CD4-positive, alpha-beta T cell treated with Interleukin-1 beta for 1 hour (primary cell): ENCODE measurements around the gene GALNT6.
A peak's percentile ranks its signal among the peaks of the same experiment; 100 is the strongest.

ENCODE experiments used
- DNase-seq, 2 donors: peaks; one replicate each; pipeline ENCODE4 v3.0.0-alpha.2; 2020 to 2022

Gene GALNT6

DNA sequence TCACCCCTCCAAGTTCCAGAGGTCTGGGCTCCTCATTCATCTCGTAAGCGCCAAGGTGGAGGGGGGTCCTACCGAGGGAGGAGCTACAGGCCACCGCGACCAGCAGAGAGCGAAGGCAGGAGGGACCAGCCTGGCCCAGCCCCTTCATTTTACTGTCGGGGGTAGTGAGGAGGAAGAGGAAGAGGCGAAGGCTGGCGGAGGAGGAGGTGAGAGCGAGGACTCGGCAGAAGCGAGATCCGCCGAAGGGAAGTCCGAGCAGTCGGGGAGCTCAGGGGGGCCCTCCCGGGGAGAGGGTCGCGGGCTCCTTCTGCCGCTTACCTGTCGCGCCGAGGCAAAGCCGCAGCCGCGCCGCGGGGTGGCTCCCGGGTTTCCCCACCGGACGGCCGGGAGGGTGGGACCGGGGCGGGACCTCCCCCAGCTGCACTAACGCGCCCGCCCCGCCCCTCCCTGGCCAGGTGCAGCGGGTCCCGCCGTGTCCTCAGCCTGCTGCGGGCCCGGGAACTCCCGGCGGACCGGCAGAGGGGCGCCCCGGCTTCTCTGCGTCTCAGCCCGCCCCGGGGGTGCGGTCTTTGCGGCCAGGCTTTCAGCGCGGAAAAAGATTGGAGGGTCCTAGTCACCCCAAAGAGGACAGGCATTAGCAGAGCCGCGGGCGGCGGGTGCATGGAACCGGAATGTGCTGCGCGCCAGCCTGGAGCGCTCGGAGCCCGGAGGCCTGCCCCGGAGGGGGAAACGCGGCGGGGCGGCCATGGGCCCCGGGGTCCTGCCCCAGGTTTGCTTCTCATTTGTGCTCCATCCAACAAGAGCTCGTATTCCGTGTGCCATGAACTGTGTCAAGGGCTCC is at the start of gene GALNT6:
Gene GALNT6, minus strand, starts transcription at position 124 of the 841 bp plus-strand sequence. CDS start 11,625 bp downstream, outside the sequence.
- peak; percentile 77 to 79 for DNase-seq

- no peak for DNase-seq
Measured at GRCh38 chr12:51439330-51439729, 48.1 kb upstream of the GALNT6 start.

DNA sequence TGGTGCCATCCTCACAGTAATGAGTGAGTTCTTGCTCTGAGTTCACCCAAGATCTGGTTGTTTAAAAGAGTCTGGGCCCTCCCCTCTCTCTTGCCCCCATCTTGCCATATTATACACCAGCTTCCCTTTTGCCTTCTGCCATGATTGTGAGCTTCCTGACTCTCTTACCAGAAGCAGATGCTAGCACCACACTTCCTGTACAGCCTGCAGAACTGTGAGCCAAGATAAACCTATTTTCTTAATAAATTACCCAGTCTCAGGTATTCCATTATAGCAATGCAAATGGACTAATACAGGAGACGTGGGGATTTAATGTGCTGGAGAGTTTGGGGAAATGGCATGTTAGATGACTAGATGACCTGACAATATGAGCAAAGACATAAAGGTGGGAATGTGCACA is 46.2 kb upstream of the GALNT6 start:
- no peak for DNase-seq

GRCh38 chr12:51434305-51434704 is 43.1 kb upstream of the GALNT6 start:
- DNase-seq, result no peak

- DNase-seq, result no peak
Measured at GRCh38 chr12:51432921-51433320, 41.7 kb upstream of the GALNT6 start.

DNA sequence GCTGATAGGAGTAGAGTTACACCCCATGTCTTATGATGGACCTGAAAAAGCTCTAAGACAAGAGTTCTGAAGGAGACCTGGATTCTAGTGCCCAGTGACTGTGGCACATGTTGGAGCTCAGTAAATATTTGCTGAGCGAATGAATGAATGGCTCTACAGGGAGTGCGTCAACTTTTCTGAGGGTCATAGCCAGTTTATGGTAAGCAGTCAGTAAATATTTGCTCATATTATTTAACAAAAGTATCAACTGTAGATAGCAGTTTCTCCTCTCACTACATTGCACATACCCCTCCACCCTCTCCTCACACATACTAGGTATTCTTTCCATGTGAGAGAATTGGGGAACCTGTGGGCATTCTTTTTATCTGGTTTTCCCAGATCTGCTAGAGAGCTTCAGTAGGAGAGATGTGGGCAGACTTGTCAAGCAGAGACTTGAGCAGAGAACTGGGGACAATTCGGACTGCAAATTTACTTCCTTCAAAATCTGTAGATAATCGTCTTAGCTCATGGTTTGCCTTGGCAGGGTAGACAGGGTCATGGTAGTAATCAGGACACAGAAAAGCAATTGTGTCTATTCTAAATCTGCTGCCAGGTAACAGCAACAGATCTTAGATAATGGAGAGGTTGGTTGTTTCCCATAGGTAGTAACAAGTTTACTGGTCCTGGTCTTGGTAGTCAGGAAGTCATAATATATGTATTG is 39.1 kb upstream of the GALNT6 start:
- DNase-seq, result no peak

DNA sequence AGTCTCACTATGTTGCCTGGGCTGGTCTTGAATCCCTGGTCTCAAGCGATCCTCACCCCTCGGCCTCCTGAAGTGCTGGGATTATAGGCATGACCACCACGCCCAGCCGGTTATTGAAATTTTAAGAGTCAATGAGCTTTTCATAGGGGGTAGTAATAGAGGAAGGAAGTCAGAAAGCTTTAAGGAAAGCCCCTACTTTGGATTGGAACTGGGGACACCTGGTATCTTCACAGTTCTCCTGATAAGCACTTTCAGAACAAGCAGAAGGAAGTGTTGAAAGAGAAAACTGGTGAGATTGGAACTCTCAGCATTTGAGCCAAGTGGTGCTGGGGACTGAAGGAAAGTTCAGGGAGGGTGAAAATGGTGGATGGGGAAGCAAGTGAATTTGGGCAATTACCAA is 38.5 kb upstream of the GALNT6 start:
- DNase-seq, result no peak

- no peak for DNase-seq
Measured at GRCh38 chr12:51428256-51428655, 37.0 kb upstream of the GALNT6 start.

GRCh38 chr12:51424662-51425539 is 33.7 kb upstream of the GALNT6 start, which contains the start of gene SLC4A8:
SLC4A8 (plus strand) TSS chr12:51424831; CDS start chr12:51424988, 157 bp downstream.
- peak; percentile 84 to 87 for DNase-seq

- no peak for DNase-seq
Measured at GRCh38 chr12:51424094-51424661, 33.0 kb upstream of the GALNT6 start.

GRCh38 chr12:51421266-51421884 is 30.2 kb upstream of the GALNT6 start:
- DNase-seq, result peak; percentile 25 to 67

DNA sequence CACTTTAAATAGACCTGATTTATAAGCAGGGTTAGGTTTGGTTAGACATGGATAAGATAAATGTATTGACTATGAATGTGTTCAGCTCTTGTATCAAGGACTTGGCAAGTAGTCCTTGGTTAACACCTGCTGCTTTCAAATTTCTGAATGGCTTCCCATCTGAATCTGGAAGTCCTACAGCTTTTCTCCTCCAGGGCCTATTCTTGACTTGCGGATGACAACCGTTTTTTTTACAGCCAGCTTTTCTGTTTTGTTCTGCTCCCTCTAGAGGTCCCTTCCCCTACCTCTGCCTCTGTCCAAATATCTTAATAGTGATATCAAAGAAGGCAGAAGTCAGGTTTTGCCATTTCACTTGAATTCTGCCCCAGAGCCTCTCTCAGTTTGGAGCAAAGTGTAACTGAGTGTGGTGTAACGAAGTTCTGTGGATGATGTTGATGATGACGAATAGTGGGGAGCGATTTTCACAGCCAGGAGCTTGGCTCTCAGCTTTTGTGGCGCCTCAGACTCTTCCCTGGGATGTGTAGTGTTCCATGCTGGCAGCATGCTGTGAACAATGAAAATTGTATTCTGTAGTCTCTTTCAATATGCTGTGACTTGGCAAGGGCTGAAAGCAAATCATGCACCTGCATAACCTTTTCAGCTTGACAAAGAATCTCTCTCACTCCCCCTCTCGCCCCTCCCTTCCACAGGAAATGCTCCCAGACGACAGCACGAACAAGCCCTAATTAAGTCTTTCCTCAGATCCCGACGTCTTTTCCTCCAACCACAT is 28.4 kb upstream of the GALNT6 start:
- DNase-seq, result no peak

- no peak for DNase-seq
Measured at GRCh38 chr12:51417826-51418225, 26.6 kb upstream of the GALNT6 start.

DNA sequence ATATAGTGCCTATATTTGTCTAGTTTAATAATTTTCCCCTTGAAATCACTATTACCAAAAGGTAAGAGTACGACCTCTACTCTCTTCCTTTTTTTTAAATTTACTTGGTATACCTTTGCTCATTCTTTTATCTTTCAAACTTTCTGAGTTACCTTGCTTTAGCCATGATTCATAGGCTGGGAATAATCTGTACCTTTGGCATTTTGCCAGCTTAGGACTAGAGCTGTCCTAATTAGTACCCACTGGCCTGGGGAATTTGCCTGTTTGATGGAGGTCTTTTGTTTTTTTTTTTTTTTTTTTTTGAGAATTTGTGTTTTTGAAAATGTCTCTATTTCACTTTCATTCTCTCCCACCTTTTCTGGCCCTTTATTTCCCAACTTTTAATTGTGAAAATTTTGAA is 24.7 kb upstream of the GALNT6 start:
- DNase-seq, result no peak

DNA sequence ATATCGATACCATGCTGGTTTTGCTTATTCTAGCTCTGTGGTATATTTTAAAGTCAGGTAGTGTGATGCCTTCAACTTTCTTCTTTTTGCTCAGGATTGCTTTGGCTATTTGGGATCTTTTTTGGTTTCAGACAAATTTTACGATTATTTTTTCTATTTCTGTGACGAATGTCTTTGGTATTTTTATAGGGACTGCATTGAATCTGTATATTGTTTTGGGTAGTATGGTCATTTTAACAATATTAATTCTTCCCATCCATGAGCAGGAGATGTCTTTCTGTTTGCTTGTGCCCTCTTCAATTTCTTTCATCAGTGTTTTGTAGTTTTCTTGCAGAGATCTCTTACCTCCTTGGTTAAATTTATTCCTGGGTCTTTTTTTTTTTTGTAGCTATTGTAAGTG is 22.6 kb upstream of the GALNT6 start:
- DNase-seq, result no peak

GRCh38 chr12:51413149-51413548 is 21.9 kb upstream of the GALNT6 start:
- DNase-seq, result no peak

GRCh38 chr12:51409846-51410245 is 18.6 kb upstream of the GALNT6 start:
- no peak for DNase-seq

GRCh38 chr12:51407604-51408003 is 16.4 kb upstream of the GALNT6 start:
- DNase-seq, result no peak

DNA sequence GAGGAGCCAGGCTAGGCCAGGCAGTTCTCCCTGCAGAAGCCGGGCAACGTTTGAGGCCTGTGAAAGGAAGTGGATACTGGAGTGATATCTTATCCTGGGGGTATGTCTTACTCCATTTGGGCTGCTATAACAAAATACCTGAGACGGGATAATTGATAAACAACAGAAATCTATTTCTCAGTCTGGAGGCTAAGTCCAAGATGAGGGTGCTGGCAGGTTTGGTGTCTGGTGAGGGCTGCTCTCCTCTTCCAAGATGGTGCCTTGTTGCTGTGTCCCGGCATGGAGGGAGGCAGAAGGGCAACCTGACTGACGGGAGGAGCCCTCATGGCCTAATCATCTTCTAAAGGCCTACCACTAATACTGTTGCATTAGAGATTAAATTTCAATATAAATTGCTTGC is 15.7 kb upstream of the GALNT6 start:
- no peak for DNase-seq

- no peak for DNase-seq
Measured at GRCh38 chr12:51406290-51406689, 15.1 kb upstream of the GALNT6 start.

DNA sequence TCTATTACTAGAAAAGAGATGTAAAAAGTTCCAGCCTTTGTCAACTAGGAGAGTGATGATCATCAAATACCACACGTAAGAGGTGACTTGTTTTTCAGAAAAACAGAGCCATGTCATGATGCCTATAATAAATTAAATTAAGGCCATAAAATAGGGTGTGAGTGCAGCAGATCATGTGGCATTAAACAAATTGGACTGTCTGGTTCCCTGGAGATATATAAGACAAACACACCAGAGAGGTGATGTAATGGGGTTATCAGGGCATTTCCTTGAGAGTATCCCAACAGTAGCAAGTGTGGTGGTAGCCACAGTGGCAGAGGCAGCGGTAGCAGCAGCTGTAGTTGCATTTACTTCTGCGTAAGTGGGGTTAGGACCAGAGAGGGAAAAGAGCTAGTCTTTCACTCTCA is 14.6 kb upstream of the GALNT6 start:
- no peak for DNase-seq

- no peak for DNase-seq
Measured at GRCh38 chr12:51404627-51405026, 13.4 kb upstream of the GALNT6 start.
